Upper lobe of left lung (tissue), 6 donors: ENCODE measurements around the gene HNMT. TPM values are rescaled to one million over a fixed set of nuclear protein-coding genes. Genes with fewer than 3 reads are reported as not detected.
"Not testable (repeated sequence)": the region's sequence is repeated elsewhere in the genome, so short reads cannot be mapped to it uniquely, and the experiment has no call there.

ENCODE experiments used
- ATAC-seq, 2 donors: fragments of 200-7000 bp; cut with Tn5 transposase; one replicate each; pipeline ENCODE4 v1.9.1; 2022; ENCODE audit warnings: mild to moderate bottlenecking in 2 of 2, moderate library complexity in 2 of 2; ENCODE audit not compliant: low FRiP score in 2 of 2
- DNase-seq, 2 donors: peaks; one replicate each; pipeline ENCODE4 v3.0.0-alpha.2; 2019 to 2020
- H3K27ac ChIP-seq, 4 donors: fragments of 200-600 bp; sonication (generic); one replicate each; pipeline ENCODE4 v1.5.1; 2016 to 2019
- H3K27me3 ChIP-seq, 4 donors: fragments of 200-600 bp; sonication (generic); one replicate each; pipeline ENCODE4 v1.5.1; 2017 to 2019
- H3K36me3 ChIP-seq, 4 donors: fragments of 200-600 bp; sonication (generic); one replicate each; pipeline ENCODE4 v1.5.1; 2016 to 2019
- H3K4me1 ChIP-seq, 4 donors: fragments of 200-600 bp; sonication (generic); one replicate each; pipeline ENCODE4 v1.5.1; 2018 to 2019
- H3K4me3 ChIP-seq, 4 donors: fragments of 200-600 bp; sonication (generic); one replicate each; pipeline ENCODE4 v1.5.1; 2017 to 2019; ENCODE audit warnings: mild to moderate bottlenecking in 2 of 4, moderate library complexity in 1 of 4
- H3K9me3 ChIP-seq, 4 donors: fragments of 200-600 bp; sonication (generic); one replicate each; pipeline ENCODE4 v1.5.1; 2018 to 2019
- CTCF ChIP-seq, 6 experiments: fragments of 450-650 bp in 4 of 6; fragments of 200-600 bp in 2 of 6; sonication (generic) in 2 of 6; IDR thresholded peaks; one replicate each; pipeline ENCODE4 v1.5.1; 2016 to 2019; ENCODE audit warnings: antibody characterized with exemption in 6 of 6
- EP300 ChIP-seq, 4 donors: sonication (generic); formaldehyde crosslinking; IDR thresholded peaks; one replicate each; pipeline ENCODE4 v1.5.1; 2017; ENCODE audit warnings: antibody characterized with exemption in 4 of 4, control low read depth in 2 of 4
- POLR2A ChIP-seq, 4 donors: fragments of 450-650 bp; IDR thresholded peaks; one replicate each; pipeline ENCODE4 v1.5.1; 2016 to 2017; ENCODE audit warnings: antibody characterized with exemption in 4 of 4, mild to moderate bottlenecking in 2 of 4
- POLR2AphosphoS5 ChIP-seq, 2 donors: sonication (generic); formaldehyde crosslinking; IDR thresholded peaks; one replicate each; pipeline ENCODE4 v1.5.1; 2017; ENCODE audit warnings: antibody characterized with exemption in 2 of 2
- WGBS, 2 donors: methylation state at CpG; one replicate each; pipeline ENCODE4 v1.1.5; 2017 to 2018; 5-methylcytosine and 5-hydroxymethylcytosine counted together
- total RNA-seq, 6 donors: library from RNA; depleted of rRNA in 4 of 6; stranded (reverse); fragments of >200 nt in 4 of 6; gene quantifications; one replicate each; pipeline versions ENCODE4 v1.1.0 to v1.2.1, GENCODE V29; 2016 to 2021
- donor health status: DM: no; HTN: no; CAD: no; lungs with moderate emphysema.
- donor health status: DM: no; HTN: yes; CAD: no; lungs with severe emphysema.

The HNMT gene
- total RNA-seq: 10 to 100 TPM; 36.1 to 81.7 (median 67.5) TPM

- H3K4me1 ChIP-seq: peaks cover 5 to 25% (median 14%) of the 10 kb centered on the region in 4 donors
- no peaks in the 10 kb centered on the region for H3K27me3 ChIP-seq
- peak; percentile 78 to 82 for ATAC-seq
- DNase-seq: peak; percentile 4 to 59
- WGBS, 2 donors: 10 to 12% methylated on average over 15 of the region's 15 CpGs
- TF ChIP-seq EP300 (IDR thresholded peaks at IDR 0.05) (no peak), POLR2AphosphoS5 (IDR thresholded peaks at IDR 0.05) (peak; percentile 13 to 61), POLR2A (IDR thresholded peaks at IDR 0.05) (peak in 2 of 4 donors; percentile 33 to 64)
- H3K27ac ChIP-seq: peak within 1 kb of the TSS; percentile 85 to 89 (median 88)
- no peaks in the 10 kb centered on the region for H3K36me3 ChIP-seq
- no peaks in the 10 kb centered on the region for H3K9me3 ChIP-seq
- H3K4me3 ChIP-seq: peak within 1 kb of the TSS; percentile 3 to 55 (median 46)
Measured at GRCh38 chr2:137964066-137964858, at the start of gene HNMT. Gene HNMT (plus strand): TSS chr2:137964473. CDS start chr2:137964492, 19 bp downstream.

GRCh38 chr2:137921105-137921880 is 43.0 kb upstream of the HNMT start:
- no peak for TF ChIP-seq POLR2A (IDR thresholded peaks at IDR 0.05)
- TF ChIP-seq EP300 (IDR thresholded peaks at IDR 0.05): no peak
- no peak for TF ChIP-seq POLR2AphosphoS5 (IDR thresholded peaks at IDR 0.05)
- no peak for TF ChIP-seq CTCF (IDR thresholded peaks at IDR 0.05)
- no peaks in the 10 kb centered on the region for H3K9me3 ChIP-seq

GRCh38 chr2:137922171-137922570 is 42.1 kb upstream of the HNMT start:
- not testable (repeated sequence) for ATAC-seq

More at GRCh38 chr2:137921105-137921880, 43.0 kb upstream of the HNMT start:
- Histone ChIP-seq H3K4me3 (no peak overlapping the region), H3K4me1 (no peaks in the 10 kb centered on the region), H3K27me3 (no peaks in the 10 kb centered on the region), H3K27ac (no peak overlapping the region), H3K36me3 (no peaks in the 10 kb centered on the region)
- 62 to 78% methylated on average over 2 of the region's 2 CpGs for WGBS, 2 donors
- DNase-seq (no peak), ATAC-seq (no peak)

GRCh38 chr2:137924019-137924418 is 40.3 kb upstream of the HNMT start:
- no peak for DNase-seq
- H3K27ac ChIP-seq: no peak overlapping the region

More at GRCh38 chr2:137922171-137922570, 42.1 kb upstream of the HNMT start:
- not testable (repeated sequence) for H3K4me1 ChIP-seq, H3K27me3 ChIP-seq, H3K36me3 ChIP-seq, DNase-seq, H3K4me3 ChIP-seq, H3K27ac ChIP-seq, H3K9me3 ChIP-seq

GRCh38 chr2:137925599-137925998 is 38.7 kb upstream of the HNMT start:
- Histone ChIP-seq H3K27me3 (no peaks in the 10 kb centered on the region), H3K27ac (no peak overlapping the region), H3K9me3 (no peaks in the 10 kb centered on the region), H3K4me3 (no peak overlapping the region), H3K36me3 (no peaks in the 10 kb centered on the region), H3K4me1 (no peaks in the 10 kb centered on the region)
- DNase-seq: no peak
- no peak for ATAC-seq
- no peak for TF ChIP-seq POLR2A (IDR thresholded peaks at IDR 0.05)
- no peak for TF ChIP-seq EP300 (IDR thresholded peaks at IDR 0.05)
- TF ChIP-seq POLR2AphosphoS5 (IDR thresholded peaks at IDR 0.05): no peak
- no peak for TF ChIP-seq CTCF (IDR thresholded peaks at IDR 0.05)
- 82 to 87% methylated on average over 2 of the region's 2 CpGs for WGBS, 2 donors

More at GRCh38 chr2:137924019-137924418, 40.3 kb upstream of the HNMT start:
- H3K36me3 ChIP-seq: no peaks in the 10 kb centered on the region
- 42 to 48% methylated on average over 1 of the region's 1 CpG for WGBS, 2 donors
- H3K27me3 ChIP-seq: no peaks in the 10 kb centered on the region
- TF ChIP-seq POLR2AphosphoS5 (IDR thresholded peaks at IDR 0.05): no peak
- TF ChIP-seq CTCF (IDR thresholded peaks at IDR 0.05): no peak
- no peaks in the 10 kb centered on the region for H3K9me3 ChIP-seq
- H3K4me3 ChIP-seq: no peak overlapping the region
- no peak for ATAC-seq
- H3K4me1 ChIP-seq: no peaks in the 10 kb centered on the region
